ENCODE results near the gene EGFL8.

EGFL8 gene

GRCh38 chr6:32120573-32121059 is 43.8 kb upstream of the EGFL8 start:
- DNase-seq (ENCODE audit: low read depth), result no peak
- TF ChIP-seq, protein P1, sequence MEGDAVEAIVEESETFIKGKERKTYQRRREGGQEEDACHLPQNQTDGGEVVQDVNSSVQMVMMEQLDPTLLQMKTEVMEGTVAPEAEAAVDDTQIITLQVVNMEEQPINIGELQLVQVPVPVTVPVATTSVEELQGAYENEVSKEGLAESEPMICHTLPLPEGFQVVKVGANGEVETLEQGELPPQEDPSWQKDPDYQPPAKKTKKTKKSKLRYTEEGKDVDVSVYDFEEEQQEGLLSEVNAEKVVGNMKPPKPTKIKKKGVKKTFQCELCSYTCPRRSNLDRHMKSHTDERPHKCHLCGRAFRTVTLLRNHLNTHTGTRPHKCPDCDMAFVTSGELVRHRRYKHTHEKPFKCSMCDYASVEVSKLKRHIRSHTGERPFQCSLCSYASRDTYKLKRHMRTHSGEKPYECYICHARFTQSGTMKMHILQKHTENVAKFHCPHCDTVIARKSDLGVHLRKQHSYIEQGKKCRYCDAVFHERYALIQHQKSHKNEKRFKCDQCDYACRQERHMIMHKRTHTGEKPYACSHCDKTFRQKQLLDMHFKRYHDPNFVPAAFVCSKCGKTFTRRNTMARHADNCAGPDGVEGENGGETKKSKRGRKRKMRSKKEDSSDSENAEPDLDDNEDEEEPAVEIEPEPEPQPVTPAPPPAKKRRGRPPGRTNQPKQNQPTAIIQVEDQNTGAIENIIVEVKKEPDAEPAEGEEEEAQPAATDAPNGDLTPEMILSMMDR (IDR thresholded peaks at IDR 0.05; ENCODE audit: control insufficient read depth, insufficient read depth, low read depth, low read length, missing control alignments), result no peak
- no peak overlapping the region for H3K4me3 ChIP-seq (ENCODE audit: control insufficient read depth, low read depth, low read length)

DNA sequence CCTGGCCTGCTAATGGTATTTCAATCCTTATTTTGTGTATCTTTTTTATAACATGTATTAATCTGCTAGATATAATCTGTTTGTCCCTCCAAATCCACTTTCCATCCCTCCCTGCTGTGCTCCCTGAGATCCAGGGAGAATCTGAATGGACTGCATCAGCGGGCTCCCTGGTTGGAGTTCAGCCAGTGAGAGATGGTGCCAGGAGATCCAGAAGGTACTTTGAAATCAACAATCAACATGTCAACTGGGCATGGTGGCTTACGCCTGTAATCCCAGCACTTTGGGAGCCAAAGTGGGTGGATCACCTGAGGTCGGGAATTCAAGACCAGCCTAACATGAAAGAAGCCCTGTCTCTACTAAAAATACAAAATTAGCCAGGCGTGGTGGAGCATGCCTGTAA is 40.7 kb upstream of the EGFL8 start:
- no peak for DNase-seq (ENCODE audit: low read depth)
- TF ChIP-seq, protein P1 (IDR thresholded peaks at IDR 0.05; ENCODE audit: control insufficient read depth, insufficient read depth, low read depth, low read length, missing control alignments), result no peak
- H3K4me3 ChIP-seq (ENCODE audit: control insufficient read depth, low read depth, low read length), result no peak overlapping the region

GRCh38 chr6:32126880-32127279 is 37.5 kb upstream of the EGFL8 start:
- no peak for DNase-seq (ENCODE audit: low read depth)
- TF ChIP-seq, protein P1 (IDR thresholded peaks at IDR 0.05; ENCODE audit: control insufficient read depth, insufficient read depth, low read depth, low read length, missing control alignments), result no peak
- H3K4me3 ChIP-seq (ENCODE audit: control insufficient read depth, low read depth, low read length), result peak overlapping the region; percentile 93

GRCh38 chr6:32127409-32127716 is 37.0 kb upstream of the EGFL8 start:
- DNase-seq (ENCODE audit: low read depth), result no peak
- TF ChIP-seq, protein P1 (IDR thresholded peaks at IDR 0.05; ENCODE audit: control insufficient read depth, insufficient read depth, low read depth, low read length, missing control alignments), result no peak
- H3K4me3 ChIP-seq (ENCODE audit: control insufficient read depth, low read depth, low read length), result peak overlapping the region; percentile 93

- H3K4me3 ChIP-seq (ENCODE audit: control insufficient read depth, low read depth, low read length), result peak within 1 kb of the TSS; percentile 93
- DNase-seq (ENCODE audit: low read depth), result peak; percentile 99
- TF ChIP-seq, protein P1 (IDR thresholded peaks at IDR 0.05; ENCODE audit: control insufficient read depth, insufficient read depth, low read depth, low read length, missing control alignments), result no peak
Measured at GRCh38 chr6:32127717-32128592, 36.4 kb upstream of the EGFL8 start, which contains the start of gene ATF6B. Gene ATF6B (minus strand): TSS chr6:32128246. CDS start chr6:32128207, 39 bp downstream.

GRCh38 chr6:32128751-32129296 is 35.6 kb upstream of the EGFL8 start:
- DNase-seq (ENCODE audit: low read depth), result no peak
- TF ChIP-seq, protein P1 (IDR thresholded peaks at IDR 0.05; ENCODE audit: control insufficient read depth, insufficient read depth, low read depth, low read length, missing control alignments), result no peak

More at GRCh38 chr6:32128751-32129296, 35.6 kb upstream of the EGFL8 start:
- peak overlapping the region; percentile 55 for H3K4me3 ChIP-seq (ENCODE audit: control insufficient read depth, low read depth, low read length)

Data from AG09309 (cell line).